ENCODE data around the gene CARD14.
"Not testable (repeated sequence)": the region's sequence is repeated elsewhere in the genome, so short reads cannot be mapped to it uniquely, and the experiment has no call there.

The CARD14 gene

DNA sequence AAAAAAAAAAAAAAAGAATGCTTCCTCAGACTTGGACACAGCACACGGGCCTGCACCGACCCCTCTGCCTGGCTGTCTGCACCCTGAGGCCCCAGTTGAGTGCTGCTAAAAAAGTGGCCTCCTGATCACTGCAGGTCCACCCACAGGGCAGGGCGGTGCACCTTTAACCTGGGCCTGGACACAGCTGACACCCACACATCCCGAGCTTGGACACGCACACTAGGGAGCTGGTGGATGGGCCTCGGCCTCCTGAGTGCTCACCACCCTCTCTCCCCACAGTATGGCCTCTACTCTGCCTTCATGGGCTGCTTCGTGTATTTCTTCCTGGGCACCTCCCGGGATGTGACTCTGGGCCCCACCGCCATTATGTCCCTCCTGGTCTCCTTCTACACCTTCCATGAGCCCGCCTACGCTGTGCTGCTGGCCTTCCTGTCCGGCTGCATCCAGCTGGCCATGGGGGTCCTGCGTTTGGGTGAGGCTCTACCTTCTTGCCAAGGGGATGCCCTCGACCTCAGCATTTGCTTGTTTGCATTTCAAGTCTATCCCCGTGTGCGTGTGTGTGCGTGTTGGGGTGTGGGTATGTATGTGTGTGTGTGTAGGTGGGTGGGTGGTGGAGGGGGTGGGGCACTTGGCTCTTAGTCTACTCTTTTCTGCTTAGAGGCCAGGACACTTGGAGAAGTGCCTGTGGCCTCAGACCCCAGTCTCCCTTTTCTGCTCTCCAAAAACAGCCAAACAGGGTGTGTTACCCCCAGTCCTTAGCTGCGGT, 52.7 kb downstream of the CARD14 start:
- no peak for FAIRE-seq
- DNase-seq (ENCODE audit: insufficient read length, low spot score) = no peak

DNA sequence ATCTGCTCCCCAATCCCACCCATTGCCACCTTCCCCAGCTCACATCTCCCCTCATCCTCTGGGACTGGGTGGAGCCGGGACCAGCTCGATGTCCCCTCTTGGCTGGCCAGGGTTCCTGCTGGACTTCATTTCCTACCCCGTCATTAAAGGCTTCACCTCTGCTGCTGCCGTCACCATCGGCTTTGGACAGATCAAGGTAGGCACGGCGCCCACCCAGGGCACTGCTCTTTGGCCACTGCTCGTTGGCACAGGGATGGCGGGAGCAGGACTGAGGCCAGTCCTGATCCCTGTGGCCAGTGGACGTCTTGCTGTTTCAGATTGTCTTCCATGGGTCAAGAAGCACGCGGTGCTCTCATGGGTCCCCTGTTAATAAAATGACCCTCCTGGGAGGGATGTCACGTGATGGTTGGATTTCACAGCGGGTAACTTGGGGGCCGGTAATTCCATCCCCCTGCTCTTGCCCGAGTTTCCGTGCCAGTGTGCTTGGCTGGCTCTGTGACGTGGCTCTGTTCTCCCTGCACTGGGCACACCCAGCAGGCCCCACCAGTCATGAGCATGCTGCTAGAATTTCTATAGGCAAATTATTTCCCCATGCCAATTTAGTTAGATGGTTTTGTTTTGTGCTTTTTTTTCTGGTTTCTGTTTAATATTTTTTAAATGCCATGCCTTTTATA, 53.4 kb downstream of the CARD14 start:
- no peak for DNase-seq (ENCODE audit: insufficient read length, low spot score)
- FAIRE-seq = no peak

DNA sequence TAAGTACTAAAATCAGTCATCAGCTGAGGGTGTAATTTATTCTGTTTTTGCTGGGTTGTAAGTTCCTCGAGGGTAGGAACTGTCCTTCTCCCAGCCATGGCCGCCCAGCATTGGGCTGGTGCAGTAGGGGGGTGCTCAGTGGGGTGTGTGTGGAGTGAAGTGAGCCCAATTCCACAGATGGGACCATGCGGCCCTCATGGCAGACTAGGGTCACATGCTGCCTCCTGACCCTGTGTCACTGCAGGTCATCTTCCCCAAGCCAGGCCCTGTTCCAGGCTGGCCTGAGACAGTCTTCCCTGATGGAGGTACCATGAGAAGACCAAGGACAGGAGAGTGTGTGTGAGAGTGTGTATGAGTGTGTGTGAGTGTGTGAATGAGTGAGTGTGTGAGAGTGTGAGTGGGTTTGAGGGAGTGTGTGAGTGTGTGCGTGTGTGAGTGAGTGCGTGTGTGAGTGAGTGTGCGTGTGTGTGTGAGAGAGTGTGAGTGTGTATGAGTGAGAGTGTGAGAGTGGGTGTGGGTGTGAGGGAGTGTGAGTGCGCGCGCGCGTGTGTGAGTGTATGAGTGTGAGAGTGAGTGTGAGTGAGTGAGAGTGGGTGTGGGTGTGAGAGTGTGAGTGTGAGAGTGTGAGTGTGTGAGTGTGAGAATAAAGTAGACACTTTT, 54.1 kb downstream of the CARD14 start:
- no peak for DNase-seq (ENCODE audit: insufficient read length, low spot score)
- no peak for FAIRE-seq

DNA sequence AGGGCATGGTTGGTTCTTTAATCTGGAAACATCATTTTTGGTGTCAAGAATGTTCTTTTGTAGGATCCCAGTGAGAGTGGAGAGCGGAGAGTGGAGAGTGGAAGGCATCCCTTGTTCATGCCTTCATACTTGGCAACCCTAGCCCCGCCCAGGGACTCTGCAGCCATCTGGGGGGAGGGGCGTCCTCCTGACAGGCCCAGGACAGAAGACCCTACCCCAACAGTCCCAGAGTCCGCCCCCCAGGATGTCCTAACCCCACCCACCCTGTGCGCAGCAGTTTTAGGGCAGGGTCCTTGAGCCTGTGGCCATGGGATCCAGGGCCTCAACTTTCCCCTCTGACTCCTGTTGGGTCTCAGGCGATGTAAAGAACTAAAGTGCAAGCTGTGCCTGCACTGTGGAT, 54.9 kb downstream of the CARD14 start:
- DNase-seq (ENCODE audit: insufficient read length, low spot score) = no peak
- FAIRE-seq = no peak

DNA sequence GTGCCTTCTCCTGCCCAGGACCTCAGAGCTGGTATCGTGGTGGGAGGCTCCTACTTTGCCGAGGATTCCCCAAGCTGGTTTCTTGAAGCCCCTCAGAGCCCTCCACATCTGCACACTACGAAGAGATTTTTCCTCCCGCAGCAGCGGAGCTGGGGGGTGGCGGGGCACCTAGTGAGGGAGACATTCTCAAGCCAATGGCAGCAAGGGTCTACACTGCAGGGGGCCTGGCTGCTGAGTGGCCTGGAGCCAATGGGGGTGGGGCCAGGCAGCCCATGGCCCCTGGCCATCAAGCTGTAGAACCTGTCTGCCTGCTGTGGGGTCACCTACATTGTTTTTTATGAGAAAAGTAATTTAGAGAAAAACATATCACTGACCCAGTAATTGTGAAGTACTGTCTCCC, 55.4 kb downstream of the CARD14 start:
- no peak for FAIRE-seq
- no peak for DNase-seq (ENCODE audit: insufficient read length, low spot score)

DNA sequence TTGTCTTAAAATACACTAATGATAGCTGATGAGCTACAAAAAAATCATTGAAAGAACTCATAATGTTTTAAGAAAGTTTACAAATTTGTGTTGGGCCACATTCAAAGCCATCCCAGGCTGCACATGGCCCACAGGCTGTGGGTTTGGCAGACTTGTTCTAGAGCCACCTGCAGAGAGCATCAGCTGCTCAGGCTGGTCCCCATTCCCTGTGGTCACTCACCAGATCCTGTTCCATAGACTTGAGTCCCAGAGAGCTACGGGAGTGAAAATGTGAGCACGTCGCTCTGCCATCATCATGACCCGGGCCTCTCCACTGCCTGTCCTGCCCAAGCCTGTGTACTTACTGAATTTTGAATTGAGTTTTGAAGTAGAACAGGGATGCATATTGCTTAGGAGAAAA, 57.3 kb downstream of the CARD14 start:
- DNase-seq (ENCODE audit: insufficient read length, low spot score) (no peak), FAIRE-seq (no peak)

DNA sequence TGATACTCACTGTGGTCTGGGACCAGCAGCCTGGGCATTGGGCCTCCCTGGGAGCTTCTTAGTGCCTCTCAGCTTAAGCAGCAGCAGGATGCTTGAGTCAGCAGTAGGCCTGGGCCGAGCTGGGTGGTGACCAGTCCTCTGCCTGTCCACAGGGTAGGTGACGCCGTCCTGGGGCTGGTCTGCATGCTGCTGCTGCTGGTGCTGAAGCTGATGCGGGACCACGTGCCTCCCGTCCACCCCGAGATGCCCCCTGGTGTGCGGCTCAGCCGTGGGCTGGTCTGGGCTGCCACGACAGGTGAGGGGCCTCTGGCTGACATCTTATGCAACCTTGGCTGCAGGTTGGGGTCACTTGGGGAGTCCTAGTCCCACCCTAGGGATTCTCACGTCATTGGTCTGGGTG, 57.8 kb downstream of the CARD14 start:
- no peak for FAIRE-seq
- DNase-seq (ENCODE audit: insufficient read length, low spot score) = no peak

DNA sequence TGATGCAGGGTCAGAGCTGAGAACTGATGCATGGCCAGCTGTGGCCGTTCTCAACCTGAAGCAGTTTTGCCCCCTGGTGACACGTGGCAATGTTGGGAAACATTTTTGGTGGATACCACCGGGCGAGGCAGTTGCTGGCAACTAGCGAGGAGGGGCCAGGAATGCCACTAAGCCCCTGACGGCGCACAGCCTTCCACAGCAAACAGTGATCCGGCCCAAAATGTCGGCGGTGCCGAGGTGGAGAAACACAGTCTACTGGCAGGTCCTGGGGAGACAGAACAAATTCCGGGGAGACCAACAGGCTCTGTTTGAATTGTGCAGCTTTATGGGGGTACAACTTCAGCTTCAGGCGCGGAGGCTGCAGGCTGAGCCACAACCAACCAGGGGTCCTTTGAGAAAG, 58.6 kb downstream of the CARD14 start:
- DNase-seq (ENCODE audit: insufficient read length, low spot score) = no peak
- no peak for FAIRE-seq

DNA sequence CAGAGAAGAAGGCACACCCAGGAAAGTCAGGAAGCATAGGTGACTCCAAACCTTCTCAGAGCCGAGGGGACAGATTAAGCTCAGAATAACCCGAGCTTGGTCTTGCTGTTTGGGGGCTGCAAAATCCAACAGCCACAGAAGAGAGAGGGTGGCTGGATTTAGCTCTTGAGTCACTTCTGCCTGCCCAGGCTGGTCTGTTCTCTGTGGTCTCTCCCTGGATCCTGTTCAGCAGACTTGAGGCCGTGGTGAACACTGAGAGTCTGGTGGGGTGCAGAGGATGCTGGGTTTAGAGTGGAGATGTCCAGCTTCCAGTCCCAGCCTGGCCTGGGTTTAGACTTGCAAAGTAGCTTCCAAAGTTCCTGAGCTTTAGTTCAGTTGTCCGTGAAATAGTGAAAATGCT, 59.2 kb downstream of the CARD14 start:
- FAIRE-seq (no peak), DNase-seq (ENCODE audit: insufficient read length, low spot score) (no peak)

DNA sequence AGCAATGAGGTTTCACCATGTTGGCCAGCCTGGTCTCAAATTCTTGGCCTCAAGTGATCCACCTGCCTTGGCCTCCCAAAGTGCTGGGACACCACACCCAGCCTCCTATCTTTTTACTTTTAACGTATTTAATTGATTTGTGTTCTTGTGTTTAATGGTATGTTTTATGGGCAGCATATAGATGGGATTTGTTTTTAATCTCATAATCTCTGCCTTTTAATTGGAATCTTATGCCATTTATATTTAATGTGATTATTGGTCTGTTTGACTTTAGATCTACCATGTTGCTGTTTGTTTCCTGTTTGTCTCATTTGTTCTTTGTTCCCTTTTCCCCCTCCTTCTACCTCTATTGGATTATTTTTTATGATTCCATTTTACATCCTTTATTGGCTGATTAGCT, 62.6 kb downstream of the CARD14 start:
- DNase-seq (ENCODE audit: insufficient read length, low spot score) = no peak

DNA sequence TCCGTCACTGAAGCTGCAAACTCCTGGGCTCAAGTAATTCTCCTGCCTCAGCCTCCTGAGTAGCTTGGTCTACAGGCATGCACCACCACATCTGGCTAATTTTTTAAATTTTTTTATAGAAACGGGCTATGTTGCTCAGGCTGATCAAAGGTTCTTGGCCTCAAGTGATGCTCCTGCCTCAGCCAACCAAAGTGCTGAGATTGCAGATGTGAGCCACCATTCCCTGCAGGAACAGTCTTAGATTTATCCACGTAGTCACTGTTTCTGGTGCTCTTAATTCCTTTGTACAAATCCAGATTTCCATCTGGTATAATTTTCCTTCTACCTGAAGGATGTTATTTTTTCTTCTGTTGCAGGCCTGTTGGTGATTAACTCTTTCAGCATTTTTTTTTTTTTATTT, 63.4 kb downstream of the CARD14 start:
- no peak for FAIRE-seq
- DNase-seq (ENCODE audit: insufficient read length, low spot score) = no peak

More for the DNA sequence above, 62.6 kb downstream of the CARD14 start:
- FAIRE-seq = no peak

DNA sequence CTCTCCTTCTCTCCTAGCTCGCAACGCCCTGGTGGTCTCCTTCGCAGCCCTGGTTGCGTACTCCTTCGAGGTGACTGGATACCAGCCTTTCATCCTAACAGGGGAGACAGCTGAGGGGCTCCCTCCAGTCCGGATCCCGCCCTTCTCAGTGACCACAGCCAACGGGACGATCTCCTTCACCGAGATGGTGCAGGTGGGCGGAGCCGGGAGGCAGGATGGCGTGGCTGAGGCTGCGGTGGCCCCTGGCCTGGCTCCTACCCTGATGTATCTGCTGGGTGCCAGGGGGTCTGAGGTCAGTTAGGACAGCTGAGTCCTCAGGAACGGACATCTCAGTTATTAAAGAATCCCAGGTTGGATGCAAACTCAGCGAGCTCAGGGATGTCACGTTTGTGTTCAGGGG, 67.1 kb downstream of the CARD14 start:
- FAIRE-seq (no peak), DNase-seq (ENCODE audit: insufficient read length, low spot score) (no peak)

DNA sequence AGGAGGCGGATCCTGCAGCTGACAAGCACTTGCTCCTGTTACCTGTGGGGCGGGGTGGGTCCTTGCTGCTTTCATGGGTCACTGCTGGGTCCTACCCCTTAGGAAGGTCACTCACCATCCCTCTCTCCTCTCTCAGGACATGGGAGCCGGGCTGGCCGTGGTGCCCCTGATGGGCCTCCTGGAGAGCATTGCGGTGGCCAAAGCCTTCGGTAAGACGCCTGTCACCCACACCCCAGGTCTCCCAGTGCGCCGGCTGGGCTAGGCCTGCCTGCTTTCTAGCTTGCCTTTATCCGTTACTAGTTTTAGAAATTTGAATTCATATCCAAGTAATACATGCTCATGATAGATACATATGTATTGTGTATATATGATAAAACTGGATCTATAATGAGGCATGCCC, 67.6 kb downstream of the CARD14 start:
- DNase-seq (ENCODE audit: insufficient read length, low spot score) (no peak), FAIRE-seq (no peak)

DNA sequence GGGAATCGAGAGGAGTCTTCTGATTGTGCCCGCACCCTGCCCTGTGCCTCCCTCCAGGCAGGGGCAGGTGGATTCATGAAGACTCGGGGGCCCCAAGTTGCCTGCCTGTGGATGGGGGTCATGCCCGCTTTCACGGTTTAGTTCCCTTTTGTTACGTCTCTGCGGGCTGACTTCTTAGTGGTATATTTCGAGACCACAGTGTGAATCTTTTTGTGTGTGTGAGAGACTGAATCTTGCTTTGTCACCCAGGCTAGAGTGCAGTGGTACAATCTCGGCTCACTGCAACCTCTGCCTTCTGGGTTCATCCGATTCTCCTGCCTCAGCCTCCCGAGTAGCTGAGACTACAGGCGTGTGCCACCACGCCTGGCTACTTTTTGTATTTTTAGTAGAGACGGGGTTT, 72.7 kb downstream of the CARD14 start:
- DNase-seq (ENCODE audit: insufficient read length, low spot score) (no peak), FAIRE-seq (no peak)

DNA sequence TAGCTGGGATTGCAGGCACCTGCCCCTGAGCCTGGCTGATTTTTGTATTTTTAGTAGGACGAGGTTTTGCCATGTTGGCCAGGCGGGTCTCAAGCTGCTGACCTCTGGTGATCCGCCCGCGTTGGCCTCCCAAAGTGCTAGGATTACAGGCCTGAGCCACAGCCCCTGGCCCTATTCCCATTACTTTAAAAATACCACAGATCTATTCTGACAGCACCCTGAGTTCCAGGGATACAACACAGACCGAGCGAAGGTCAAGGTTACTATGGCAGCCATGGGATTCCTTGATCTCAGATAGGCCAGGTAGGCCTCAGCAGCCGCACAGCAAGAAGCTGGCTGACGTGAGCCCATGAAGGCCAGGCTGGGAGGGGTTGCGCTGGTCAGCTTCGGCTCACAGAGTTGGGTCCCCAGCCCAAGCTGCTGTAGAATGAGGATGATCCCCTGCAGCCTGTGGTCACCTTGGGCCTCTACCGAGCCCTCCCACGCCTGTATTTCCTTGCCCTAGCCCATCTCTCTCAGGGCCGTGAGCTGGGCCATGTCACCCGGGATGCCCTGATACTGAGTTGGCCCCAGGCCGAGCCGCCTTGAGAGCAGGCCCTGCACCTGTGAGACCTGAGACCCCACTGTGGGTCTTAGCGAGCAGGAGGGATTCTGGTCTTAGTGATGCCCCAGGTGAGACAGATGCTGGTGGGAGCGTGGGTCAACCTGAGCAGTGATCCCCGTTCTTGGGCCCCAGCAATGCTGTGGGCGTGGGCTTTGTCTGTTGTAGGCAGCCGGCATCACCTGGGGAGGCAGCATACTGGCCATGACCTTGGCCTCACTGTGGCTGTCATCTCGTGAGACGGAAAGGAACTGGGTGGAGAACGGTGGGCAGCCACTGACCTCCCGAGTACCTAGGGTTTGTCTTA, 74.0 kb downstream of the CARD14 start:
- DNase-seq (ENCODE audit: insufficient read length, low spot score) = no peak
- FAIRE-seq = no peak

DNA sequence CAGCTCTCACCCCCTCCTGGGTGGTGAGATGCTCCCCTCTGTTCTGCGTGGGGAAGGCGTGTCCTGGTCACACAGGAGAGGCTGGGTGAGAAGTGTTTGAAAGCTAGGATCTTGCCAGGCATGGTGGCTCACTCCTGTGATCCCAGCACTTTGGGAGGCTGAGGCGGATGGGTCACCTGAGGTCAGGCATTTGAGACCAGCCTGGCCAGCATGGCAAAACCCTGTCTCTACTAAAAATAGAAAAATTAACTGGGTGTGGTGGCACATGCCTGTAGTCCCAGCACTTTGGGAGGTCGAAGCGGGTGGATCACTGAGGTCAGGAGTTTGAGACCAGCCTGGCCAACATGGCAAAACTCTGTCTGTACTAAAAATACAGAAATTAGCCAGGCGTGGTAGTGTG, 74.6 kb downstream of the CARD14 start:
- FAIRE-seq = not testable (repeated sequence)

DNA sequence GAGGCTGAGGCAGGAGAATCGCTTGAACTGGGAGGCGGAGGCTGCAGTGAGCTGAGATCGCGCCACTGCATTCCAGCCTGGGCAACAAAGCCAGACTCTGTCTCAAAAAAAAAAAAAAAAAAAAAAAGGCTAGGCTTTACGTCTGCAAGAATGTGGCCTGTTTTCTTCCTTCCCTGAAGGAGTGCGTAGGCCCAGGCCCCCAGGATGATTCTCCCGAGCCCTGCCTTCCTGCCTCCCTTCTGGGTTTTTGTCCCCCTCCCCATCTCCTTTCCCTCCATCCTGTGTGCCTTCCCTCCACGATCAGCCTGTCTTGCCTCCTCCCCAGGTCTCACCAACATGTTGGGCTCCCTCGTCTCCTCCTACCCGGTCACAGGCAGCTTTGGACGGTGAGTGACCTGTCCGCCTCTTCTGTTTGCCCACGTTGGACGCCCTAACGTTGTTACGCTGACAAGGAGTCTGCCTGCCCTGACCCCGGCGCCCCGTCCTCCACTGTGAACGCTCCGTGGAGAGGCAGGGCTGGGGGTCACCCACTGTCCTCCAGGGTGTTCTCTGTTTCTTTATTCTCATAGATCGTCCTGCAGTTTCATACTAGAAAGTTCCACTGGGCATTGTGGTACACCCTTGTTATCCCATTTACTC, 75.2 kb downstream of the CARD14 start:
- FAIRE-seq (no peak), DNase-seq (ENCODE audit: insufficient read length, low spot score) (no peak)

More for the DNA sequence above, 74.6 kb downstream of the CARD14 start:
- DNase-seq (ENCODE audit: insufficient read length, low spot score) = not testable (repeated sequence)

DNA sequence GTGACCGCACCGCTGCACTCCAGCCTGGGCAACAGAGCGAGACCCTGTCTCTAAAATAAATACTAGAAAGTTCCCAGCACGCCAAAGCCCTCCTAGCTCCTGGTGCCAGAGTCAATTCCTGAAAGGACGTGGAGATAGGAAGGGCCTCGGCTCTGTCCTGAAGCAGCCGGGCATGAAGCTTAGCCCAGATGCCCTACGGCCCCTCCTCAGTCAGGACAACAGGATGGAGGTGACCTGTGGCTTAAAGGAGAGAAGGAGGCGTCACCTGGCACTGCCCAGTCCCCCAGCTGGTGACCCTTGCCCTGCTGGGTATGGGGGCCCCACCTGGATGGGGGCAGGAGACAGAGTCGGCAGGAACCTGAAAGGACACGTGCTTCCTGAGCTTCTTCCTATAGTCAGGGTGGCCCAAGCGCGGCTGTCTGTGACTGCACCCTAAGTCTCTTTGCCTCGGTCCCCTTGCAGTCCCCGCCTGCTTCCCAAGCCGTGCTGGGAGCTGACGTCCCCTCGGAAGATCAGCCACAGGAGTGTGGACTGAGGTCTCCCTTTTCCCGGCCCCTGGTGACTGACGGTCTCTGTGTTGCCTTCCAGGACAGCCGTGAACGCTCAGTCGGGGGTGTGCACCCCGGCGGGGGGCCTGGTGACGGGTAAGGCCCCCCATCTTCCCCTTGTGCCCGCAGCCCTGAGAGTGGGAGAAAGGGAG, 75.9 kb downstream of the CARD14 start:
- DNase-seq (ENCODE audit: insufficient read length, low spot score) (no peak), FAIRE-seq (no peak)

DNA sequence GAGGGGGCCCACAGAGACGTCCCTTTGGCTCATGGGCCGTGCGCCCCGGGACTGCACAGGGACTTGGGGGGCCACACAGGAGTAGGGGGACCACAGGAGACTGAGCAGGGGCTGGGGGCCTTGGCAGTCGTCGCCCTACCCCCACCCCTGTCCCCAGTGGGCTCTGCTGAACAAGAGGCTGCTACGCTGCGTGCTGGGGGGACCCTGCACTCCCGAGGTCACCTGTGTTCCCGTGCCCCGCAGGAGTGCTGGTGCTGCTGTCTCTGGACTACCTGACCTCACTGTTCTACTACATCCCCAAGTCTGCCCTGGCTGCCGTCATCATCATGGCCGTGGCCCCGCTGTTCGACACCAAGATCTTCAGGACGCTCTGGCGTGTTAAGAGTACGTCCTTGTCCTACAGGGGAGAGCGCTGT, 76.4 kb downstream of the CARD14 start:
- DNase-seq (ENCODE audit: insufficient read length, low spot score) (no peak), FAIRE-seq (no peak)

DNA sequence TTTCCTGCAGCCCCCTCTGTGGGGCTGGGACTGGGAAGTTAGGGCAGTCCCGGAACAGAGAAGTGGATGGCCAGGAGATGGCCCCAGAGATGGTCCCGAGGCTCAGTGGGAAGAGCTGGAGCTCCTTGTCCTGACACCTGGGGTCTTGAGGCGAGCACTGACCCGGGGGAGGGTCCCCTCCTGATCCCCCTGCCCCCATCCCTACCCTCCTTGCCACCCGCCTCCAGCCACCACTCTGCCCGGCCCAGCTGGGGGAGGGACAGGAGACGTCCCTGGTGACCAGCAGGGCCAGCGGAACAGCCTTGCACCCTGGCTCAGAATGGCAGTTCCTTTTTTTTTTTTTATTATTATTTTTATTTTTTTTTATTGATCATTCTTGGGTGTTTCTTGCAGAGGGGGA, 76.9 kb downstream of the CARD14 start:
- no peak for FAIRE-seq
- no peak for DNase-seq (ENCODE audit: insufficient read length, low spot score)

Data from HTR-8/SVneo (cell line).